ENCODE data around the gene ZCWPW1.
"Not testable (repeated sequence)": the region's sequence is repeated elsewhere in the genome, so short reads cannot be mapped to it uniquely, and the experiment has no call there.

ZCWPW1 gene

DNA sequence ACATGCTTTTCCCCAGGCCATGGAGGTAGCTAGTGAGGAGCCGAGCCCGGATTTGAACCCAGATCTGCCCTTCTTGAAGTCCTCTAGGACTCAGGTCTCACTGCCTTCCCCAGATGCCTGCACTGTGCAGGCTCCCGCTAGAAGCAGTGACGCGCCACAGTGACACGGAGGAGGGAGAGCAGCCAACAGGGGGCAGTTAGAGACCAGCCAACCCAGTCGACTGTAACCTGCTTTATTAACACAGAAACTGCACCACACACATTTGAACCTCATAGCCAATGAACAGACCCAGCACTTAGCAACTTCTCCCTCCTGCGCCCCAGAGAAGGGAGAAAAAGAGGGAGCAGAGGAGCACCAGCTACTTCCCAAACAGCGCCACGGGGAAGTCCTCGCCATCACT is 27.8 kb downstream of the ZCWPW1 start:
- DNase-seq (ENCODE audit: low read depth) = no peak

- DNase-seq (ENCODE audit: low read depth) = no peak
Measured at GRCh38 chr7:100400041-100400440, 28.5 kb downstream of the ZCWPW1 start.

- DNase-seq (ENCODE audit: low read depth) = no peak
Measured at GRCh38 chr7:100398239-100398638, 30.3 kb downstream of the ZCWPW1 start.

DNA sequence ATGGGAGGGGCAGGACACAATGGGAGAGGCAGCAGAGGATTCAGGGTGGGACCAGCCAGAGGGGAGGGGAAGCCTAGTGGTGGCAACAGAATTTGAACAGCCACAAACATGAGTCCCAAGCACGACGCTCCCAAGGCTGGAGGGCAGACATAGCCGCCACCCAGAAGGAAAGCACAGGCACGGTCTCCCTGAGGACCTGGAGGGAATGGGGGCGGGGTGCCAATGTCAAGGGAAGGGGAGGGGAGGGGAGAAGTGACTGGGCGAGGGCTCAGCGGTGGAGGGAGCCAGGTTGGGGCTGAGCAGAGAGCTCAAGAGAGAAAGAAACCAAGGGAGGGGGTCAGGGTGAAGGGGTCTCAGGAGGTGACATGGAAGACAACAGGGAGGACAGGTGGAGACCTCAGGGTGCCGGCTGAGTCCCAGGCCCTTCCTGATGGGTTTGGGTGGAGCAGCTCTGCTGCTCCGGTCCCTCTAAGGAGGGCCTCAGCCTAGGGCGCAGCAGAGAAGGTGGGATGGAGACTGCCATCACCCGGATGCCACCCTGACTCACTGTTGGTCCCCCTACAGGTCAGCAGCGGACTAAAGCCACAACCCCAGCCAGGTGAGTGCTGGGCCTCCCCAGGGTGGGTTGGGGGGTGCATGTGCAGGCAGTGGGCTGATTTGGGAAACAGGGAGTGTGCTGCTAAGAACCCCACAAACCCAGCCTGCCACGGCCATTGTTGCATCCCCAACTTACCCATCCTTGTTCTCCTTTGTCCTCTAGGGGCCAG is 31.0 kb downstream of the ZCWPW1 start:
- DNase-seq (ENCODE audit: low read depth) = no peak

- no peak for DNase-seq (ENCODE audit: low read depth)
Measured at GRCh38 chr7:100396421-100396982, 32.0 kb downstream of the ZCWPW1 start.

- no peak for DNase-seq (ENCODE audit: low read depth)
Measured at GRCh38 chr7:100394077-100394476, 34.4 kb downstream of the ZCWPW1 start.

GRCh38 chr7:100393233-100393905 is 35.1 kb downstream of the ZCWPW1 start:
- DNase-seq (ENCODE audit: low read depth) = no peak

- no peak for DNase-seq (ENCODE audit: low read depth)
Measured at GRCh38 chr7:100390286-100391009, 38.1 kb downstream of the ZCWPW1 start.

DNA sequence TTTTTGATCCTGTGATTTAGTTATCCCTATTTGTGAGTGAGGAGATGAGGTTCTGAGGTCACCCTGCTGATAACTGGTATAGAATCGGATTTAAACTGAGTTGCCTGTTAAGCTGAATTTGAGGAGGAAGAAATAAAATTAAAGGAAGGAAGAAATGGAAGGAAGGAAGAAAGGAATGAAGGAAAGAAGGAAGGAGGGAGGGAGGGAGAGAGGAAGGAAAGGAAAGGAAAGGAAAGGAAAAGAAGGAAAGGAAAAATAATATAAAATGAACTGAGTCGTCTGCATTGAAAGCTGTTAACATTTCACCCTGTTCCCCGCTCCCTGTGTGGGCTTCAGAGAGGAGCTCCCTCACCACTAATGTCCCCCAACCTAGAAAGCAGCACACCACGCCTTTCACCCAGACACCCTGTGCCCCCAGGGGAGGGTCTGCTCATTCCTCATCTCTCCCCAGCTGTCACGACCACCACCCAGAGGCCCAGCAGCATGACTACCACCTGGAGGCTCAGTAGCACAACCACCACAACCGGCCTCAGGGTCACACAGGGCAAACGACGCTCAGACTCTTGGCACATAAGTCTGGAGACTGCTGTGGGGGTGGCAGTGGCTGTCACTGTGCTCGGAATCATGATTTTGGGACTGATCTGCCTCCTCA is 38.9 kb downstream of the ZCWPW1 start:
- DNase-seq (ENCODE audit: low read depth) = no peak

- no peak for DNase-seq (ENCODE audit: low read depth)
Measured at GRCh38 chr7:100387695-100388094, 40.8 kb downstream of the ZCWPW1 start.

- no peak for DNase-seq (ENCODE audit: low read depth)
Measured at GRCh38 chr7:100386940-100387339, 41.6 kb downstream of the ZCWPW1 start.

DNA sequence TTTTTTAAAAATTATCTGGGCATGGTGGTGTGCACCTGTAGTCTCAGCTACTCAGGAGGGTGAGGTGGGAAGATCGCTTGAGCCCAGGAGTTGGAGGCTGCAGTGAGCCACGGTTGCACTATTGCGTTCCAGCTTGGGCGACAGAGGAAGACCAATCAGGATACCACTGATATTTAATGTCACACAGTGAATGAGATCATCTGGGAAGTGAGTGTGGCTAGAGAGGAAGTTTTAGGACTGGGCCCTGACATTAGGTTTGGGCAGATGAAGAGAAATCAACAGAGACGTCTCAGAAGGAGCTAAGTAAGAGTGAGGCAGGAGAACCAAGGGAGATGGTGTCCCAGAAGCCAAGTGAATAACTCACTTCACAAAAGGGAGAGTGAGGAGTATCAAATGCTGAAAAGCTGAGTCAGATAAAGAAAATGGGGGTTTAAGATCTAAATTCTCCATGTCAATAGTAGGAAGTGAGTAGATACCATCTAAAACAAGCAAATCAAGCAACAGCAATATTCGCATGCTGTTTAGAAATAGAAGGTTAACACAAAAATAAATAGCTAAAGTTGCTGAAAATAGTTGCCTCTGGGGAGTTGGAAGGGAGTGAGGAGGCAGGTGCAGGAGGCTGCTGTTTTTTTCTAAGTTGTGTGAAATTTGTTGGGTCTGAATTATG is 43.7 kb downstream of the ZCWPW1 start:
- no peak for DNase-seq (ENCODE audit: low read depth)

DNA sequence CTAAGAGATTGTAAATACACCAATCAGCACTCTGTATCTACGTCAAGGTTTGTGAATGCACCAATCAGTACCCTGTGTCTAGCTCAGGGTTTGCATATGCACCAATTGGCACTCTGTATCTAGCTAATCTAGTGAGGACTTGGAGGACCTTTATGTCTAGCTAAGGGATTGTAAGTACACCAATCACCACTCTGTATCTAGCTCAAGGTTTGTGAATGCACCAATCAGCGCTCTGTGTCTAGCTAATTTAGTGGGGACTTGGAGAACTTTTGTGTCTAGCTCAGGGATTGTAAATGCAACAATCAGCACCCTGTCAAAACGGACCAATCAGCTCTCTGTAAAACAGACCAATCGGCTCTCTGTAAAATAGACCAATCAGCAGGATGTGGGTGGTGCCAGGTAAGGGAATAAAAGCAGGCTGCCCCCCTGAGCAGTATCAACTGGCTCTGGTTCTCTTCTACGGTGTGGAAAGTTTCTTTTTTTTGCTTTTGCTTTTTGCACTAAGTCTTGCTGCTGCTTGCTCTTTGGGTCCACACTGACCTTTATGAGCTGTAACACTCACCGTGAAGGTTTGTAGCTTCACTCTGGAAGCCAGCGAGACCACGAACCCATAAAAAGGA is 46.2 kb downstream of the ZCWPW1 start:
- not testable (repeated sequence) for DNase-seq (ENCODE audit: low read depth)

DNA sequence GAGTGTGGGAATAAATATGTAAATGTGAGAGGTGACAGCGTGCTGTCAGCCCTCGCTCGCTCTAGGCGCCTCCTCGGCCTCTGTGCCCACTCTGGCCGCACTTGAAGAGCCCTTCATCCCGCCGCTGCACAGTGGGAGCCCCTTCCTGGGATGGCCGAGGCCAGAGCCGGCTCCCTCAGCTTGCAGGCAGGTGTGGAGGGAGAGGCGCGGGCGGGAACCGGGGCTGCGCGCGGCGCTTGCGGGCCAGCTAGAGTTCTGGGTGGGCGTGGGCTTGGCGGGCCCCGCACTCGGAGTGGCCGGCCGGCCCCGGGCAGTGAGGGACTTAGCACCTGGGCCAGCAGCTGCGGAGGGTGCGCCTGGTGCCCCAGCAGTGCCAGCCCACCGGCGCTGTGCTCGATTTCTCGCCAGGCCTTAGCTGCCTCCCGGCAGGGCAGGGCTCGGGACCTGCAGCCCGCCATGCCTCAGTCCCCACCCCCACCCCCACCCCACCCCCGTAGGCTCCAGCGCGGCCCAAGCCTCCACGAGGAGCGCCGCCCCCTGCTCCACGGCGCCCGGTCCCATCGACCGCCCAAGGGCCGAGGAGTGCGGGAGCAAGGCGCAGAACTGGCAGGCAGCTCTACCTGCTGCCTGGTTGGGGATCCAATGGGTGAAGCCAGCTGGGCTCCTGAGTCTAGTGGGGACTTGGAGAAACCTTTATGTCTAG is 46.8 kb downstream of the ZCWPW1 start:
- not testable (repeated sequence) for DNase-seq (ENCODE audit: low read depth)

GRCh38 chr7:100380196-100380595 is 48.3 kb downstream of the ZCWPW1 start:
- DNase-seq (ENCODE audit: low read depth) = no peak

DNA sequence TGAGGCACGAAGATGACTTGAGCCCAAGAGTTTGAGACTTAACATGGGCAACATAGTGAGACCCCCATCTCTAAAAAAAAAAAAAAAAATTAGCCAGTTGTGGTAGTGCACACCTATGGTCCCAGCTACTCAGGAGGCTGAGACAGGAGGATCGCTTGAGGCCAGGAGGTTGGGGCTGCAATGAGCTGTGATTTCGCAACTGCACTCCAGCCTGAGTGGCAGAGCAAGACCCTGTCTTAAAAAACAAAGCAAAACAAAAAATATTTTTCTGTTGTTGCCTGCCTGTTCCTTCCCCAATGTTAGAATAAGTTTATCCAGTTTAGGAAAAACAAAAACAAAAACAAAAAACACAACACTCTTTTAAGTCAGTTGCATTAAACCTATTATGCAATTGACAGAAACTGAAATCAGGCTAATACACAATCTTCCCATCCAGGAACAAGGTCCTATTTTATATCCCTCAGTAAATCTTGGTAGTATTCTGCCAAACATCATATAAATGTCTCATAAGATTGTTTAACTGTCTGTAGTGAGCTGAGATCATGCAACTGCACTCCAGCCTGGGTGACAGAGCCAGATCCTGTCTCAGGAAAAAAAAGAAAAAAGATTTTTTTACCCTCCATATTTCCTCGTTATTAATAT is 50.3 kb downstream of the ZCWPW1 start:
- DNase-seq (ENCODE audit: low read depth) = no peak

DNA sequence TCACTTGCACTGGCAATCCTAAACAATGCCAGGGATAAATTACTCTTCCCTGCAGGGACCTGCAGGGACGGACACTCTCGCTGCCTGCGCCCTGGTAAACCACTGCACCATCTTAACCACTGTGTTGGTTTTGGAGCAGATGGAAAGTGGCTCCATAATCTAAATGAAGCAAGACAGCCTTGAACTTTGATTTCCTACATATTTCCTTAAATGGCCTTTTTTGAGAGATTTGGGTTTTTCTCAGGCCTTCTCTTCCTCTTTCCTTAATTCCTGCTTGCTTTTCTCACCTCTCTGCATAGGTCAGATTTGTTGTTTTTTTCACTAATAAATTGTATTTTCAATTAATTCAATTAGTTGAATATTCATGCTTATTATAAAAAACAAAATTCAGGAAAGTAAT is 52.4 kb downstream of the ZCWPW1 start:
- no peak for DNase-seq (ENCODE audit: low read depth)

DNA sequence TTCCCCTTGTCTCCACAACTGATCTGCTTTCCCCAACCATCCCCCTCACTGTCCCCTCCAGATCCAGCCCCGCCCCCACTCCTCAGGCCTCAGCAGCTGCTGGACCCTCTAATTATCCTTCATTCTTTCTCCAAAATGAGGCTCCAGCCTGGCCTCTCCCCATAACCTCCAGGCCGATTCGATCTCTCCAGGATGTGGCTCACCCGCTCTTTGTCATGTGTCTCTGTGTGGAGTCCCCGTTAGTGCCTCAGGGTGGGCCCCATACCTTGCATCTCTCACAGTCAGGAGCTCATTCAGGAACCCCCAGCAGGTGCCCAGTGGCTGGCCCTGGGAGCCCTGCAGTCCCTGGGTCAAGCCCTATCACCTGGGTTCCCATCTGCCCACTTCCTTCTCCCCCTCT is 53.9 kb downstream of the ZCWPW1 start:
- no peak for DNase-seq (ENCODE audit: low read depth)

DNA sequence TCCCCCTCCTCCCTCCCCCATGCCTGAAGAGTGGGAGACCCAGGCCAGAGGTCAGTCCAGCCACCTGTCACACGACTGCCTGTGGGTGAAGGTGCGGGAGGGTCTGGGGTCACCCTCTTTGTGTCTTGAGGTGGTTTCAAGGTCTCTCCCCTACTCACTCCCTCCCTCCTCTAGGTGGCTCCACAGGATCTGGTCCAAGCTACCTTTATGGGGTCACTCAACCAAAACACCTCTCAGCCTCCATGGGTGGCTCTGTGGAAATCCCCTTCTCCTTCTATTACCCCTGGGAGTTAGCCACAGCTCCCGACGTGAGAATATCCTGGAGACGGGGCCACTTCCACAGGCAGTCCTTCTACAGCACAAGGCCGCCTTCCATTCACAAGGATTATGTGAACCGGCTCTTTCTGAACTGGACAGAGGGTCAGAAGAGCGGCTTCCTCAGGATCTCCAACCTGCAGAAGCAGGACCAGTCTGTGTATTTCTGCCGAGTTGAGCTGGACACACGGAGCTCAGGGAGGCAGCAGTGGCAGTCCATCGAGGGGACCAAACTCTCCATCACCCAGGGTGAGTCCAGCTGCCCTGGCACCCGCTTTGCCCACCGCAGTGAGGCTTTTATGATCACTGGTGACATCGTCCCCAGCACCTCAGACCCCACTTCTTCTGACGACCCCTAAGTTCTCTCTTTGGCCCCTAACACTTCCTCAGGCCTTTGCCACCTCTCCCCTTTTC is 54.5 kb downstream of the ZCWPW1 start:
- DNase-seq (ENCODE audit: low read depth) = not testable (repeated sequence)
